SK-N-MC (cell line): ENCODE measurements around the gene HCCS.

ENCODE experiments used
- EZH2 ChIP-seq: fragments of 200-600 bp; sonication (generic); IDR thresholded peaks from one replicate; pipeline ENCODE4 v1.6.1; 2017; ENCODE audit warnings: antibody characterized with exemption
- FOXP2 ChIP-seq: optimal IDR thresholded peaks from 2 replicates; pipeline ENCODE3; 2011; ENCODE audit warnings: mild to moderate bottlenecking, moderate library complexity; ENCODE audit not compliant: insufficient read depth; ENCODE audit errors: extremely low read length, control extremely low read depth
- POLR2AphosphoS5 ChIP-seq: IDR thresholded peaks from 2 replicates; pipeline ENCODE4 v1.6.1; 2012; ENCODE audit warnings: mild to moderate bottlenecking, low read depth, low read length, borderline replicate concordance

DNA sequence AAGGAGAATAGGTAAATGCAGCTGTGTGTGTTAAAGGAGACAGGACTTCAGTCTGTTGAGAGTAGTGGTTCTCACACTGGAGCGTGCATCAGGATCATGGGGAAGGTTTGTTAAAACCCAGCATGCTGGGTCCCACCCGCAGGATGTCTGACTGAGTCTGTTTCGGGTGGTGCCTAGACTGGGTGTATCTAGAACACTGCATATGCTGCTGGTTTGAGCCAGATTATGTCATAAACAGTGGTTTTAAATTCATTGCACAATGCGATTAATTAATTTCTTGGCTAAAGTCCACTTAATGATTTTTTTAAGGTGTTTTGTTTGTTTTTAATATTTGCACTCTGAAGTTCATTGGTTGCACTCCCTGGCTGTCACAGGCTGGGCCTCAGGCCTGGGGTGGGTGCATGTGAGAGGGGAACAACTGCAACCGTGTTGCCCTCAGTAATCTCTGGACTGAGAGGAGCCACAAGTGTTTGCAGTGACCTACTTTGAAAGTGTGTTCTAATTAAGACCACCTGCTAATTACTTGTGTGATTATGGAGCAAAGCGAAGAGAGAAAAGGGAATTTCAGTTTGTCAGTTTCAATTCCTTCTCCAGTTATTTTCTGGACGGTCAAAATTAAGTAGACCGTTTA lies 8.3 kb downstream of the HCCS start:
- TF ChIP-seq POLR2AphosphoS5 (no peak), EZH2 (no peak), FOXP2 (no peak)
